ENCODE data around the gene AFF3. TPM values are rescaled to one million over a fixed set of nuclear protein-coding genes. Genes with fewer than 3 reads are reported as not detected.

AFF3 gene
- total RNA-seq, 1 experiment from 2014 or later, result not detected

DNA sequence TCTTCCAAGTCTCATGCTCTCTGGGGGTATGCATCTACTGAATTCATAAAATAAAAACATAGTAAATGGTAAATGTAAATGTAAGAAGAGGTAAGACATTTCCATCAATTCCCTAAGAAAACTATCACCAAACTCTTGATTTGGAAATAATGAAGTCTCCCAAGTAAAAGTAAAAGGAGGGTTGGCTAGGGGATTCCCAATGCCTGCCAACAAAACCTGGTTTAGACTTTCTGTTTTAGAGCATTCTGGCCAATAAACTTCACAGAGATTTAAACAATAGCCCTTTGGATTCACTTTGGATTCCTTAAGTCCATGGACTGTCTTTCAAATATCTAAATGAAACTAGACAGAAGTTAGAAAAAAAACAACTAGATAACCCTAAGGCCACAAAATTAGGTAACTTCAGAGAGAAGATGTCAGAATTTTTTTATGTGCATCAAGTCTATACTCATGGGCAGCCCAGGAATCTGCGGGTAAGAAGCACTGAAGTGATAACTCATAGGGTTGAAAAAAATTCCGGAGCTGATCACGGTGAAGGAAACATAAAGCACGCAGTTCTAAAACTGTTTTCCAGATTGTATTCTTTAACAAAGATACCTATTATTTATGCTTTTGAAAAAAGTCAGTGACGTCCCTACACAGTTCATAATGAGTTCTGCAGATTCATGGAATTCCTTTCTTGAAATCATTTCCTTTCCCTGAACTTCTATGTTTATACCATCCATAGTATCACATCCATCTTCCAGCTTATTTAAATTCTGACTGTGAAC lies 263.6 kb downstream of the AFF3 start:
- H3K79me2 ChIP-seq (ENCODE audit: low read depth), result no peaks in the 10 kb centered on the region
- no peak overlapping the region for H3K4me3 ChIP-seq
- peaks cover 98% of the 10 kb centered on the region for H3K27me3 ChIP-seq (ENCODE audit: insufficient read depth, low read depth)
- no peaks in the 10 kb centered on the region for H3K4me1 ChIP-seq (replicated peaks; ENCODE audit: insufficient read depth)
- no peaks in the 10 kb centered on the region for H3K36me3 ChIP-seq (ENCODE audit: low read depth)
- H4K20me1 ChIP-seq (ENCODE audit: insufficient read depth), result no peaks in the 10 kb centered on the region; the same call in 1 of the 2 replicates
- TF ChIP-seq EZH2 (IDR thresholded peaks at IDR 0.05; ENCODE audit: low read depth), result no peak
- TF ChIP-seq, protein P1, sequence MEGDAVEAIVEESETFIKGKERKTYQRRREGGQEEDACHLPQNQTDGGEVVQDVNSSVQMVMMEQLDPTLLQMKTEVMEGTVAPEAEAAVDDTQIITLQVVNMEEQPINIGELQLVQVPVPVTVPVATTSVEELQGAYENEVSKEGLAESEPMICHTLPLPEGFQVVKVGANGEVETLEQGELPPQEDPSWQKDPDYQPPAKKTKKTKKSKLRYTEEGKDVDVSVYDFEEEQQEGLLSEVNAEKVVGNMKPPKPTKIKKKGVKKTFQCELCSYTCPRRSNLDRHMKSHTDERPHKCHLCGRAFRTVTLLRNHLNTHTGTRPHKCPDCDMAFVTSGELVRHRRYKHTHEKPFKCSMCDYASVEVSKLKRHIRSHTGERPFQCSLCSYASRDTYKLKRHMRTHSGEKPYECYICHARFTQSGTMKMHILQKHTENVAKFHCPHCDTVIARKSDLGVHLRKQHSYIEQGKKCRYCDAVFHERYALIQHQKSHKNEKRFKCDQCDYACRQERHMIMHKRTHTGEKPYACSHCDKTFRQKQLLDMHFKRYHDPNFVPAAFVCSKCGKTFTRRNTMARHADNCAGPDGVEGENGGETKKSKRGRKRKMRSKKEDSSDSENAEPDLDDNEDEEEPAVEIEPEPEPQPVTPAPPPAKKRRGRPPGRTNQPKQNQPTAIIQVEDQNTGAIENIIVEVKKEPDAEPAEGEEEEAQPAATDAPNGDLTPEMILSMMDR (conservative IDR thresholded peaks at IDR 0.05), result no peak
- ChIA-PET CTCF (no interaction called here), POLR2A (ENCODE audit: unreplicated experiment) (no interaction called here)
- H3K9me2 ChIP-seq (ENCODE audit: insufficient read depth), result no peaks in the 10 kb centered on the region
- H3K9me3 ChIP-seq (ENCODE audit: insufficient read depth, low read depth), result no peaks in the 10 kb centered on the region
- no peak overlapping the region for H3K4me2 ChIP-seq
- H3F3A ChIP-seq (ENCODE audit: insufficient read depth, low read depth), result no peaks in the 10 kb centered on the region
- no peak overlapping the region for H3K27ac ChIP-seq
- DNase-seq, result no peak
- intact Hi-C loops (cut with micrococcal nuclease; ENCODE audit: unreplicated experiment), result no loop called here
- no TSS peak for BruUV-seq (replicated peaks)
- no peak overlapping the region for H2AFZ ChIP-seq

DNA sequence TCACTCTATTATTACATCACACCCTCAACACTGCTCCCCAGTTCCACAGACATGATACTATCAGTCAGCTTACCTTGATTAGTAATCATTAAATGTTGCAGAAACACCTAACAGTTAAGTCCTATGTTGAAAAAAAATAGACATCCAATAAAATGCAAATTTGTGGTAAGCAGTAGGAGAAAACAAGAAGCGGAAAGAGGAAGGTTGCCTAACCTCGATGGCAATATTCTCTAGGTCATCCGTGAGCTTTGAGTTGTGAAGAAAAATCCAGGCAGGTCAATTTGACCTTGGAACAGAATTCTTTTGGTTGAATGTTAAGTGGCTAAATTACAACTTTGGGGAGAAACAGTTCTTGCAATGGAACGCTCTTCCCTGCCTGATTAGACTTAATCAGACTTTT lies 264.4 kb downstream of the AFF3 start:
- H3K36me3 ChIP-seq (ENCODE audit: low read depth), result no peaks in the 10 kb centered on the region
- no peak overlapping the region for H3K4me3 ChIP-seq
- no peak for DNase-seq
- H3K27me3 ChIP-seq (ENCODE audit: insufficient read depth, low read depth), result peaks cover 98% of the 10 kb centered on the region
- no peak overlapping the region for H3K27ac ChIP-seq
- H3K4me1 ChIP-seq (replicated peaks; ENCODE audit: insufficient read depth), result no peaks in the 10 kb centered on the region
- H3K4me2 ChIP-seq, result no peak overlapping the region
- no peaks in the 10 kb centered on the region for H3K79me2 ChIP-seq (ENCODE audit: low read depth)
- no TSS peak for BruUV-seq (replicated peaks)
- no peaks in the 10 kb centered on the region for H3F3A ChIP-seq (ENCODE audit: insufficient read depth, low read depth)
- intact Hi-C loops (cut with micrococcal nuclease; ENCODE audit: unreplicated experiment), result no loop called here
- H3K9me3 ChIP-seq (ENCODE audit: insufficient read depth, low read depth), result no peaks in the 10 kb centered on the region
- H3K9me2 ChIP-seq (ENCODE audit: insufficient read depth), result no peaks in the 10 kb centered on the region
- TF ChIP-seq EZH2 (IDR thresholded peaks at IDR 0.05; ENCODE audit: low read depth), result no peak
- TF ChIP-seq, protein P1 (conservative IDR thresholded peaks at IDR 0.05), result no peak
- POLR2A ChIA-PET (ENCODE audit: unreplicated experiment), result no interaction called here
- no peak overlapping the region for H2AFZ ChIP-seq
- CTCF ChIA-PET, result no interaction called here
- no peaks in the 10 kb centered on the region; the same call in 1 of the 2 replicates for H4K20me1 ChIP-seq (ENCODE audit: insufficient read depth)

DNA sequence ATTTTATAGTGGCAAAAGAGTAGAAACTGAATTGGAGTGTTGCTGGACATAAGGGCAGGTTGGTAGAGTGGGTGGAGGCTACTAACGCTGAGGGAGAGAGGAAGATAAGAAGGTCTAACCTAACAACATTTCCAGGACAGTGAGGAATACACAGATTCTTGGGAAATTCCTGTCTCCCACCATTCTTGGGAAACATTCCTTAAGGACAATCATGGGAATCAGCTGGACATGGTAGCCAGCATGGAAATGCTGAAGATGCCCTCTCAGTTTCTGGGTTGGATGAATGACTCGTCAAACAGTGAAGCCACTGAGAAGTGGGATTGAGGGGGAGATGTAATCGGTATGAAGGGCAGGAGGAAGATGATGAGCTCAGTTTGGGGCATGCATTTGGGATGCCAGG lies 265.4 kb downstream of the AFF3 start:
- Histone ChIP-seq H3K9me3 (ENCODE audit: insufficient read depth, low read depth) (no peaks in the 10 kb centered on the region), H3K27me3 (ENCODE audit: insufficient read depth, low read depth) (peaks cover 94% of the 10 kb centered on the region), H3K4me3 (no peak overlapping the region), H3K79me2 (ENCODE audit: low read depth) (no peaks in the 10 kb centered on the region), H3K9me2 (ENCODE audit: insufficient read depth) (no peaks in the 10 kb centered on the region), H2AFZ (no peak overlapping the region), H3K4me2 (no peak overlapping the region), H4K20me1 (ENCODE audit: insufficient read depth) (no peaks in the 10 kb centered on the region; the same call in 1 of the 2 replicates), H3K27ac (no peak overlapping the region), H3F3A (ENCODE audit: insufficient read depth, low read depth) (no peaks in the 10 kb centered on the region), H3K4me1 (replicated peaks; ENCODE audit: insufficient read depth) (no peaks in the 10 kb centered on the region), H3K36me3 (ENCODE audit: low read depth) (no peaks in the 10 kb centered on the region)
- intact Hi-C loops (cut with micrococcal nuclease; ENCODE audit: unreplicated experiment), result no loop called here
- TF ChIP-seq, protein P1 (conservative IDR thresholded peaks at IDR 0.05), result no peak
- no peak for TF ChIP-seq EZH2 (IDR thresholded peaks at IDR 0.05; ENCODE audit: low read depth)
- DNase-seq, result no peak
- ChIA-PET CTCF (no interaction called here), POLR2A (ENCODE audit: unreplicated experiment) (no interaction called here)
- no TSS peak for BruUV-seq (replicated peaks)

Measured in PC-9 (cell line).